Measurements from ENCODE around the gene MLX.

DNA sequence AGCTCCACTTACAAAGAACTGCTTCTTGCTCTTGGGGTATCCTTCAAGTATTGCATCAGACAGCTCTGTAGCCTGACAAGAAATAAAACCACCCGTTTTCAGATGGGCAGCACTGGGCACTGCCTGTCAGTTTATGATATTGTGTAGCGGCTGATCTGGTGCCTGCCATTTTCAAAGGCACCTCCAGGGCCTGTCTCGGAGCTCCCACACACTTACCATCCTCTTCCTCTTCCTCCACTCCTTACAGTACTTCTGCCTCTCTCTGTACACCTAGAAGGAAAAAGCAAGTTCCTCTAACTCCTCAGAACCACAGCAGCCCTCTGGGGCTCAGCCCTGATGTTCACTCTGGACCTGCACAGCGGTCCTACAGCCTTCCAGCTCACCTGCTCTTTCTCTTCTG lies 6.2 kb downstream of the MLX start:
- TF ChIP-seq EZH2 (IDR thresholded peaks at IDR 0.05; ENCODE audit: low read depth, low read length, severe bottlenecking) (no peak), SIN3A (conservative IDR thresholded peaks at IDR 0.05 in 1 of 2, IDR thresholded peaks at IDR 0.05 in 1 of 2; ENCODE audit: low read depth in 1 of 2, low read length in 2 of 2) (no peak)
- TF ChIP-seq, protein P1, sequence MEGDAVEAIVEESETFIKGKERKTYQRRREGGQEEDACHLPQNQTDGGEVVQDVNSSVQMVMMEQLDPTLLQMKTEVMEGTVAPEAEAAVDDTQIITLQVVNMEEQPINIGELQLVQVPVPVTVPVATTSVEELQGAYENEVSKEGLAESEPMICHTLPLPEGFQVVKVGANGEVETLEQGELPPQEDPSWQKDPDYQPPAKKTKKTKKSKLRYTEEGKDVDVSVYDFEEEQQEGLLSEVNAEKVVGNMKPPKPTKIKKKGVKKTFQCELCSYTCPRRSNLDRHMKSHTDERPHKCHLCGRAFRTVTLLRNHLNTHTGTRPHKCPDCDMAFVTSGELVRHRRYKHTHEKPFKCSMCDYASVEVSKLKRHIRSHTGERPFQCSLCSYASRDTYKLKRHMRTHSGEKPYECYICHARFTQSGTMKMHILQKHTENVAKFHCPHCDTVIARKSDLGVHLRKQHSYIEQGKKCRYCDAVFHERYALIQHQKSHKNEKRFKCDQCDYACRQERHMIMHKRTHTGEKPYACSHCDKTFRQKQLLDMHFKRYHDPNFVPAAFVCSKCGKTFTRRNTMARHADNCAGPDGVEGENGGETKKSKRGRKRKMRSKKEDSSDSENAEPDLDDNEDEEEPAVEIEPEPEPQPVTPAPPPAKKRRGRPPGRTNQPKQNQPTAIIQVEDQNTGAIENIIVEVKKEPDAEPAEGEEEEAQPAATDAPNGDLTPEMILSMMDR (IDR thresholded peaks at IDR 0.05; ENCODE audit: control extremely low read depth in 1 of 3, insufficient read depth in 1 of 3, low read depth in 1 of 3, low read length in 3 of 3) = no peak
